ENCODE measurements around the gene ETS1.

The ETS1 gene

GRCh38 chr11:128522055-128522942 is 65.1 kb downstream of the ETS1 start:
- peak; percentile 91 for DNase-seq (ENCODE audit: extremely low read depth, low read depth)
- TF ChIP-seq CTCF (IDR thresholded peaks at IDR 0.05; ENCODE audit: low read depth, low read length) = no peak

- TF ChIP-seq CTCF (IDR thresholded peaks at IDR 0.05; ENCODE audit: low read depth, low read length) = no peak
- no peak for DNase-seq (ENCODE audit: extremely low read depth, low read depth)
Observed at GRCh38 chr11:128521682-128522054, 65.7 kb downstream of the ETS1 start.

GRCh38 chr11:128520888-128521681 is 66.3 kb downstream of the ETS1 start:
- no peak for DNase-seq (ENCODE audit: extremely low read depth, low read depth)

GRCh38 chr11:128520206-128520887 is 67.0 kb downstream of the ETS1 start:
- no peak for DNase-seq (ENCODE audit: extremely low read depth, low read depth)
- peak; percentile 15 for TF ChIP-seq CTCF (IDR thresholded peaks at IDR 0.05; ENCODE audit: low read depth, low read length)

More at GRCh38 chr11:128520888-128521681, 66.3 kb downstream of the ETS1 start:
- no peak for TF ChIP-seq CTCF (IDR thresholded peaks at IDR 0.05; ENCODE audit: low read depth, low read length)

- no peak for TF ChIP-seq CTCF (IDR thresholded peaks at IDR 0.05; ENCODE audit: low read depth, low read length)
- DNase-seq (ENCODE audit: extremely low read depth, low read depth) = no peak
Observed at GRCh38 chr11:128519338-128519737, 68.0 kb downstream of the ETS1 start.

GRCh38 chr11:128518493-128519207 is 68.7 kb downstream of the ETS1 start:
- TF ChIP-seq CTCF (IDR thresholded peaks at IDR 0.05; ENCODE audit: low read depth, low read length) = no peak
- no peak for DNase-seq (ENCODE audit: extremely low read depth, low read depth)
